Nephron (organoid): ENCODE results near the gene ACTL7B.

ENCODE experiments used
- H3K27ac Mint-ChIP-seq, 3 experiments: 2 replicates each; pipeline ENCODE4 v1.8.0; 2020; ENCODE audit warnings: mixed read lengths in 3 of 3, mild to moderate bottlenecking in 2 of 3, moderate library complexity in 1 of 3
- H3K27me3 Mint-ChIP-seq: 2 replicates; pipeline ENCODE4 v1.8.0; 2021; ENCODE audit warnings: low read depth, mild to moderate bottlenecking, moderate library complexity, mixed read lengths
- H3K36me3 Mint-ChIP-seq: 2 replicates; pipeline ENCODE4 v1.8.0; 2020; ENCODE audit warnings: low read depth, mixed read lengths
- H3K4me1 Mint-ChIP-seq: 2 replicates; pipeline ENCODE4 v1.8.0; 2020; ENCODE audit warnings: mixed read lengths
- H3K4me3 Mint-ChIP-seq, 3 experiments: 2 replicates each; pipeline ENCODE4 v1.8.0; 2020; ENCODE audit warnings: mild to moderate bottlenecking in 3 of 3, mixed read lengths in 3 of 3, moderate library complexity in 2 of 3
- H3K9me3 Mint-ChIP-seq: 2 replicates; pipeline ENCODE4 v1.8.0; 2020; ENCODE audit warnings: mixed read lengths
- CTCF ChIP-seq, 3 experiments: fragments of 200-600 bp; sonication (generic); IDR thresholded peaks; one replicate each; pipeline ENCODE4 v1.5.0; 2021; ENCODE audit warnings: antibody characterized with exemption in 3 of 3; ENCODE audit not compliant: unreplicated experiment in 3 of 3

The ACTL7B gene

GRCh38 chr9:108812396-108813025 lies 43.3 kb downstream of the ACTL7B start:
- H3K9me3 Mint-ChIP-seq = peaks cover 5% of the 10 kb centered on the region
- H3K36me3 Mint-ChIP-seq = no peaks in the 10 kb centered on the region
- H3K4me3 Mint-ChIP-seq = no peak overlapping the region
- H3K27me3 Mint-ChIP-seq = peaks cover 8% of the 10 kb centered on the region
- H3K4me1 Mint-ChIP-seq = peaks cover 25% of the 10 kb centered on the region
- H3K27ac Mint-ChIP-seq = peak overlapping the region; percentile 45 to 81 (median 63)
- TF ChIP-seq CTCF (IDR thresholded peaks at IDR 0.05; ENCODE audit: unreplicated experiment in 3 of 3) = no peak

GRCh38 chr9:108811944-108812343 lies 43.8 kb downstream of the ACTL7B start:
- no peak for TF ChIP-seq CTCF (IDR thresholded peaks at IDR 0.05; ENCODE audit: unreplicated experiment in 3 of 3)
- H3K9me3 Mint-ChIP-seq = peaks cover 4% of the 10 kb centered on the region
- peaks cover 14% of the 10 kb centered on the region for H3K27me3 Mint-ChIP-seq
- peak overlapping the region; percentile 16 to 81 (median 63) for H3K27ac Mint-ChIP-seq
- H3K4me1 Mint-ChIP-seq = peaks cover 25% of the 10 kb centered on the region
- no peak overlapping the region for H3K4me3 Mint-ChIP-seq
- no peaks in the 10 kb centered on the region for H3K36me3 Mint-ChIP-seq

GRCh38 chr9:108809269-108809668 lies 46.5 kb downstream of the ACTL7B start:
- no peak for TF ChIP-seq CTCF (IDR thresholded peaks at IDR 0.05; ENCODE audit: unreplicated experiment in 3 of 3)
- Mint-ChIP-seq H3K4me1 (peaks cover 25% of the 10 kb centered on the region), H3K27ac (peak overlapping the region in 1 of 3 experiments; percentile 1), H3K4me3 (no peak overlapping the region), H3K9me3 (peaks cover 4% of the 10 kb centered on the region), H3K27me3 (peaks cover 18% of the 10 kb centered on the region), H3K36me3 (no peaks in the 10 kb centered on the region)
